Kidney epithelial cell (primary cell): ENCODE results near the gene MAML2. TPM values are rescaled to one million over a fixed set of nuclear protein-coding genes. Genes with fewer than 3 reads are reported as not detected.

Experiments used
- DNase-seq: peaks from one replicate; pipeline ENCODE4 v3.0.0-alpha.2; 2010; ENCODE audit warnings: low read depth
- H3K27me3 ChIP-seq: 2 replicates; pipeline ENCODE4 v1.6.0; 2011; ENCODE audit warnings: low read length; ENCODE audit not compliant: control insufficient read depth, insufficient read depth
- H3K36me3 ChIP-seq: 2 replicates; pipeline ENCODE4 v1.5.1; 2011; ENCODE audit warnings: low read length; ENCODE audit not compliant: control insufficient read depth, insufficient read depth
- H3K4me3 ChIP-seq: 2 replicates; pipeline ENCODE4 v1.5.1; 2011; ENCODE audit warnings: low read depth, mild to moderate bottlenecking, control low read depth, low read length
- total RNA-seq: library from RNA; depleted of rRNA; stranded (reverse); fragments of >200 nt; gene quantifications from 2 replicates; pipeline ENCODE4 v1.2.3, GENCODE V29; 2015
- TF ChIP-seq, protein P1 (sequence below): IDR thresholded peaks from 2 replicates; pipeline ENCODE4 v1.5.1; 2011; ENCODE audit warnings: mild to moderate bottlenecking, moderate library complexity, low read length, control low read depth, inconsistent platforms; ENCODE audit not compliant: insufficient read depth, poor library complexity, severe bottlenecking

The MAML2 gene
- total RNA-seq, 1 donor from 2014 or later = 12.3 TPM

DNA sequence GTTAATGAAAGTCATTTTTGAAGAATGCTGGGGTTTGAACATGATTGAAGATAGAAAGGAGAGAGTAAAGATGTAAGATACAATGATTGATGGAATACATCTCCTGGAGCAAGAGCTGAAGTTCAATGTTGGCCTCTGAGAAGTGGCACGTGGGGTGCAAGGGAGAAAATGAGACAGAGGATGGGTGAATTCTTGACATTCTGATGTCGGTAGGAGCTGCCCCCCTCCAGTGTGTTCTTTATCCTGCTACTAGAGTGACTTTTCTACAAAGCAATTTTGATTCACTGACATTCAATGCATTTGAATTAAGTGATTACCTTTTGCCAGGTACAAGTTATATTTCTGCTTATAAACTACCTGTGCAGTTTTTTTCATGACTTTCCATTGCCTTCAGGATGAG, 260.1 kb downstream of the MAML2 start:
- TF ChIP-seq, protein P1, sequence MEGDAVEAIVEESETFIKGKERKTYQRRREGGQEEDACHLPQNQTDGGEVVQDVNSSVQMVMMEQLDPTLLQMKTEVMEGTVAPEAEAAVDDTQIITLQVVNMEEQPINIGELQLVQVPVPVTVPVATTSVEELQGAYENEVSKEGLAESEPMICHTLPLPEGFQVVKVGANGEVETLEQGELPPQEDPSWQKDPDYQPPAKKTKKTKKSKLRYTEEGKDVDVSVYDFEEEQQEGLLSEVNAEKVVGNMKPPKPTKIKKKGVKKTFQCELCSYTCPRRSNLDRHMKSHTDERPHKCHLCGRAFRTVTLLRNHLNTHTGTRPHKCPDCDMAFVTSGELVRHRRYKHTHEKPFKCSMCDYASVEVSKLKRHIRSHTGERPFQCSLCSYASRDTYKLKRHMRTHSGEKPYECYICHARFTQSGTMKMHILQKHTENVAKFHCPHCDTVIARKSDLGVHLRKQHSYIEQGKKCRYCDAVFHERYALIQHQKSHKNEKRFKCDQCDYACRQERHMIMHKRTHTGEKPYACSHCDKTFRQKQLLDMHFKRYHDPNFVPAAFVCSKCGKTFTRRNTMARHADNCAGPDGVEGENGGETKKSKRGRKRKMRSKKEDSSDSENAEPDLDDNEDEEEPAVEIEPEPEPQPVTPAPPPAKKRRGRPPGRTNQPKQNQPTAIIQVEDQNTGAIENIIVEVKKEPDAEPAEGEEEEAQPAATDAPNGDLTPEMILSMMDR = no peak
- no peak overlapping the region for H3K4me3 ChIP-seq
- no peaks in the 10 kb centered on the region for H3K36me3 ChIP-seq
- DNase-seq = no peak
- H3K27me3 ChIP-seq = no peaks in the 10 kb centered on the region

DNA sequence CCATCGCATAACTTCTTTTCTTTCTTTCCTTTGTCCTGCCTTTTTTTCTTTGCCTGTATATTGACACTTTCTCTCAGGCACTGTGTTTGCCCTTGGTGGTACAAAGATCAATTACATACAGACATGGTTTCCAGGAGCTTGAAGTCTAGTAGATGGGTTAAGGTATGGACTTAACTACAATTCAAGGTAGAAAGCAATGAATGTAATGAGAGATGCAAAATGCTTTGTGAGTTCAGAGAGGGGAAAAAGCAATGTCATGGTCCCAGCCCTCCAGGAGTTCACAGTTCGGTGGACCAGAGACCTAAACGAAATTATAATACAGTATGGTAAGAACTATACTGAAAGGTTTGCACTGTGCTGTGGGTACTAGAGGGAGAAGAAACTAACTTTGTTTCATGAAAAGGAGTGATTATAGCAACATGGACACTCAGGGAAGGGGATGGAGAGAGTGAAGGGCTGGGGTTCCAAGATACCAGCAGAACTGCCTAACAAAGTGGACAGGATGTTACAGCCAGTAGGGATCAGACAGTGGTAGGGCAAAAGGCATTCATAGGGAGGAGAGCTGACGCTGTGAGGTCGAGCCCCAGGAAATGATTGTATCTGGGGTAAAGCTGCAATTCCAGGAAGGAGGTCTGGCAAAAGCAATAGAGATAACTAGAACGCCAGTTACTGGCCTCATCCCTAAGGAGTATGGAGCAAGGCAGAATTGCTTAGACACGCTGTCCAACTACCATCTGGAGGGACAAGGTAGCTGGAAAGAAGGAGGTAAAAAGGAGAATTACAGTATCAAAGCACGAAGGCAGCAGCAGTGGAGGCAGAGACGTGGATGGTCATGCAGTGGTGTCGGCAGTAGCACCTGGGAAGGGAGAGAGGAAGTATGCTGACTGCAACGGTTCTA, 260.7 kb downstream of the MAML2 start:
- TF ChIP-seq, protein P1 = no peak
- no peak for DNase-seq
- no peaks in the 10 kb centered on the region for H3K27me3 ChIP-seq
- no peaks in the 10 kb centered on the region for H3K36me3 ChIP-seq
- no peak overlapping the region for H3K4me3 ChIP-seq

DNA sequence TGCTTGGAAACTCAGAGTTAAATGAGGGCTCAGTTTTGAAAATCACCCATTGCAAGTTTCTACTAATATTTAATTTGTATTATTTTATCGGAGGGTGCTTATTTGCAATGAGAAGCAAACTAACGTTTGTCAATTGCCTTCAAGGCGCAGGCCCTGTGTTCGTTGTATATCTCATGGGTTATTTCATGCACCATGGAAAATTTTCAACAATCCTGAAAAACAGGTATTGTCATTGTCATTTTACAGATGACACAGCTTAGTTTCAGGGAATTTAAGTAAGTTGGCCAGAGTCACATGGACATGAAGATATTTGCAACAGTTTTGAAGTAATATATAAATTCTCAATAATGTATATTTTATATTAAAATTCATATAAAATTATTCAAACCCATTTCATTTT, 261.4 kb downstream of the MAML2 start:
- no peaks in the 10 kb centered on the region for H3K36me3 ChIP-seq
- DNase-seq = no peak
- TF ChIP-seq, protein P1 = no peak
- H3K27me3 ChIP-seq = no peaks in the 10 kb centered on the region
- no peak overlapping the region for H3K4me3 ChIP-seq

DNA sequence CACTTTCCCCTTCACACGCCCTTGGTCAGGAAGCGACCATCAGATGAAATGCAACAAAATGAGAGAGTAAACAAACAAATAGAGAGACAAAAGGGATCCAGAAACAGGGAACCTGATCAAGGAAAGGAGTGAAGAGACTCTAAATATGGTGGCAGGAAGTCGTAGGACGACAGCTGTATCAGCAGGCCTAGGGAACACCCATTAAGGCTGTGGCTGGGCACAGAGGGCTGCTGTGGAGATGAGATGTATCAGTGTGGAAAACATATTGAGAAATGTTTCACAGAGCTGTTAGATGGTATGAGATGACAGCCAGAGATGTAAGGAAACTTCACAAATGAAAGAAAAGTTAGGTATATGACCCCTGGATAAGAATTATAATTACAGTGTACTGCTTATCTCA, 263.3 kb downstream of the MAML2 start:
- Histone ChIP-seq H3K4me3 (no peak overlapping the region), H3K27me3 (no peaks in the 10 kb centered on the region), H3K36me3 (no peaks in the 10 kb centered on the region)
- no peak for DNase-seq
- TF ChIP-seq, protein P1 = no peak

DNA sequence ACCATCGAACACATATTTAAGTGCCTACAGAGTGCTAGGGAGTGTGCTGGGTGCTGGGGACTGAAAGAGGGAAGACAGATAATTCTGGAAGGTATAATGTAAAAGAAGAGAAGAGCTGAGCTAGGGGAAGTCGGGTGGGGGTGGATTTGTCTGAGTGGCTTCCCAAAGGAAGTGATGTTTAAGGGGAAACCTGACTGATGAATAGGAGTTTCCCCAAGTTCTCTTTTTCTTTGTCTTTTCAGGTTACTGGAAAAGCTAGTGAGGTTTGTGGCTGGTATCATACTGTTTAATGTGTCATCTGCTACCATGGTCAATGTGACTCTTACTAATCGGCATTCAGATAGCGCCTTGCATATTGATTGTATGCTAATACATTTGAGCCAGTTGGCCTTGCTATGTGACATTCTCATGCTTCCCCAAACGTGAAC, 267.4 kb downstream of the MAML2 start:
- peak; percentile 53 for DNase-seq
- TF ChIP-seq, protein P1 = no peak

More for the DNA sequence above, 267.4 kb downstream of the MAML2 start:
- Histone ChIP-seq H3K27me3 (no peaks in the 10 kb centered on the region), H3K36me3 (peaks cover 1% of the 10 kb centered on the region), H3K4me3 (no peak overlapping the region)
